ENCODE measurements around the gene CHRNA9.

The CHRNA9 gene

DNA sequence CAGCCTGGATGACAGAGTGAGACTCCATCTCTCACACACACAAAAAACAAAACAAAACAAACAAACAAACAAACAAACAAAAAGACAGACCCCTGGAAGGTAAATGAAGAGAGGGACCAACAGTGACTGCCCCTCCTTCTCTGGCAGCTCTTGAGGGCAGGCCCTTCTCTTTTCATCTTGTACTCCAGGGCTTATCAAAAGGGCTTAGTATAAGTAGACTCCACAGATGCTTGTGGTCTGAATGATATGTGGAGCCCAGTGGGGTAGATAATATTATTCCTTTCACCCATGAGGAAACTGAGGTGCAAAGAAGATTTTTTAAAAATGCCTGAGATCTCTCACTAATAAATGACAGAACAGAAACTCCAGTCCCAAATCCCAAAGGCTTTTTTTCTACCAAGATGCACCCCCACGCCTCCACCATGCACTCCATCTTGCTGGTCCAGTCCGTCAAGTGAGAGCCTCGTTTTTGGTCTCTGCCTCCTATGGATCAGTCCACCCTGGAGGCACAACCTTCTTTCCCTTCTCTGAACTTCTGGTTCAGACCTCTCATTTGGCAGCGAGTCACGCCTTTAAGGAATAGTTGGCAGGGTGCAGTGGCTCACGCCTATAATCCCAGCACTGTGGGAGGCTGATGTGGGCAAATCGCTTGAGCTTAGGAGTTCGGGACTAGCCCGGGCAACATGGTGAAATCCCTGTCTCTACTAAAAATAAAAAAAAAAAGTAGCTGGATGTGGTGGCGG lies 17.0 kb upstream of the CHRNA9 start:
- no peak for DNase-seq (ENCODE audit: low spot score)
- no peak for TF ChIP-seq CTCF (IDR thresholded peaks at IDR 0.05; ENCODE audit: extremely low read depth, insufficient read depth, missing control alignments)
- in situ Hi-C loops (cut with MboI; ENCODE audit: low pct_unique_long_range_greater_than_20kb, low sequenced_read_pairs, unreplicated experiment): loop anchor here (10.0 to 25.0 kb wide), 4 partner anchors 106 to 856 kb away; partner anchors contain the start of genes LIAS, RPL9 and UBE2K

- DNase-seq (ENCODE audit: low spot score): no peak
- in situ Hi-C loops (cut with MboI; ENCODE audit: low pct_unique_long_range_greater_than_20kb, low sequenced_read_pairs, unreplicated experiment): loop anchor here (10.0 to 25.0 kb wide), 4 partner anchors 109 to 859 kb away; partner anchors contain the start of genes LIAS, N4BP2, RPL9 and UBE2K
- no peak for TF ChIP-seq CTCF (IDR thresholded peaks at IDR 0.05; ENCODE audit: extremely low read depth, insufficient read depth, missing control alignments)
Measured at GRCh38 chr4:40321574-40322275, 13.4 kb upstream of the CHRNA9 start.

DNA sequence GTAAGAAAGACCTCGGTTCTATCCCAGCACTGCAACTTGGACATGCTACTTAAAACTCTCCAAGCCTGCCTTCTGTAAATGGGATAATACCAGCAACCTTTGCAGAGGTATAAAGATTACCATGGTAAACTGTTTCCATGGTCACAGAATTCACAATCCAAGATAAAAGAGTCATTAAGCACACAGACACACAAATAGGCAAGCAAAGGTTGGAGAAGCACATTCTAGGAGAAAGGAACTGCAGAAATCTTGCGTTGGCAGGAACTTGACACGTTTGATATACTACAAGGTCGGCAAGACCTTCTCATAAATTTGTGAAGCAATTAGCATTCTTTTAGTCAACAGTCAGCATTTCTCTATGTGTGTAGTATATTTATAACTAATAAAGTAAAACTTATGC lies 12.3 kb upstream of the CHRNA9 start:
- in situ Hi-C loops (cut with MboI; ENCODE audit: low pct_unique_long_range_greater_than_20kb, low sequenced_read_pairs, unreplicated experiment): loop anchor here (10.0 to 25.0 kb wide), 4 partner anchors 111 to 861 kb away; partner anchors contain the start of genes LIAS, N4BP2, RPL9 and UBE2K
- TF ChIP-seq CTCF (IDR thresholded peaks at IDR 0.05; ENCODE audit: extremely low read depth, insufficient read depth, missing control alignments): no peak
- no peak for DNase-seq (ENCODE audit: low spot score)

DNA sequence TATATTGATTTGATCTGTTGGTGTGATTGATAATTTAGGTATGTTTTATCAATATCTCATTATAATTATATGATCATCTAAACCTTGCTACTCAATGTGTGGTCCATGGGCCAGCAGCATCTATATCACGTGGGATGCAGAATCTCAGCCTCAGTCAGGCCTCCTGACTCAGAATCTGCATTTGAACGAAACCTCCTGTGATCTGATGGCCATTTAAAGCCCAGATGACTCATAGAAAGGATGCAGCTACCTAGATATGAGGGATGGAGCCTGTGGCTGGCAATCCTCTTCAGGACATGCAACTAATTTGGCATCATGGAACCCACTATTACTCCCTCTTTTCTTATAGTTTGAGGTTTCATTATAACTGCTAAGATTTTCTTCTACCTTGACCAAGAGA lies 11.3 kb upstream of the CHRNA9 start:
- DNase-seq (ENCODE audit: low spot score): no peak
- no peak for TF ChIP-seq CTCF (IDR thresholded peaks at IDR 0.05; ENCODE audit: extremely low read depth, insufficient read depth, missing control alignments)
- in situ Hi-C loops (cut with MboI; ENCODE audit: low pct_unique_long_range_greater_than_20kb, low sequenced_read_pairs, unreplicated experiment): loop anchor here (10.0 to 25.0 kb wide), 4 partner anchors 112 to 862 kb away; partner anchors contain the start of genes LIAS, N4BP2, RPL9 and UBE2K

- peak; percentile 80 for DNase-seq (ENCODE audit: low spot score)
- TF ChIP-seq CTCF (IDR thresholded peaks at IDR 0.05; ENCODE audit: extremely low read depth, insufficient read depth, missing control alignments): peak; percentile 79
- in situ Hi-C loops (cut with MboI; ENCODE audit: low pct_unique_long_range_greater_than_20kb, low sequenced_read_pairs, unreplicated experiment): loop anchor here (10.0 to 25.0 kb wide), 2 partner anchors 271 to 387 kb away; partner anchors contain the start of gene N4BP2
Measured at GRCh38 chr4:40325406-40326019, 9.6 kb upstream of the CHRNA9 start.

- TF ChIP-seq CTCF (IDR thresholded peaks at IDR 0.05; ENCODE audit: extremely low read depth, insufficient read depth, missing control alignments): no peak
- DNase-seq (ENCODE audit: low spot score): no peak
- in situ Hi-C loops (cut with MboI; ENCODE audit: low pct_unique_long_range_greater_than_20kb, low sequenced_read_pairs, unreplicated experiment): loop anchor here (10.0 to 25.0 kb wide), 2 partner anchors 273 to 385 kb away; partner anchors contain the start of gene N4BP2
Measured at GRCh38 chr4:40327340-40327739, 7.8 kb upstream of the CHRNA9 start.

Data from GM13977 (cell line).